ENCODE measurements around the gene FAM174B. TPM values are rescaled to one million over a fixed set of nuclear protein-coding genes. Genes with fewer than 3 reads are reported as not detected.

The FAM174B gene
- total and polyA plus RNA-seq, 2 experiments from 2014 or later = 15.0 to 21.8 TPM

DNA sequence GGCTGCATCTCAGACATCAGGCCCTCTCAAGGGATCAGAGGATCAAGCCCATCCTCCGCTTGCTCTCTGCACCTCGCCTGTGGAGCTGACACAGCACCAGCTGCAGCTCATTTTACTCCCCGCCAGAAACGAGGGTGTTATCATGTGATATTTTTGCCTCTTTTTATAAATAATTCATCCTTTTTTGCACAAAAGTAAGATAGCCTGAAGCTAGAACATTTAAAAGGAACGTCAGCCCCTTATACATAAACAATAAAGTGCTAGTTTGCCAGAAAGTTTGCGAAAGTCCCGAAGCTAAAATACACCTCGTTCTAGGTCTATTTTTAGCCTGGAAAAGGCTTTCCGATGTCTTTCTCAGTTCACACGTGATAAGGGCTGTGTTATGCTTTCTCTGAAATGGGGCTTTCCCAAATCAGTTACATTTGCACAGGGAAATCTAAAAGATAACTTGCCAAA is 9.6 kb upstream of the FAM174B start:
- no peak overlapping the region for H3K27ac Mint-ChIP-seq
- no peaks in the 10 kb centered on the region for H3K27me3 ChIP-seq (ENCODE audit: insufficient read depth)
- H3K4me1 Mint-ChIP-seq = peaks cover 33% of the 10 kb centered on the region
- ATAC-seq = peak; percentile 32
- no peak for DNase-seq (ENCODE audit: low spot score)
- no peak overlapping the region for H3K27ac ChIP-seq (ENCODE audit: low read depth)
- H3F3A ChIP-seq (replicated peaks; ENCODE audit: low read depth) = no peaks in the 10 kb centered on the region
- no peaks in the 10 kb centered on the region for H3K36me3 ChIP-seq (ENCODE audit: insufficient read depth)
- peaks cover 11% of the 10 kb centered on the region for H3K27me3 Mint-ChIP-seq (ENCODE audit: insufficient read depth, low read depth, poor library complexity)
- H2AFZ ChIP-seq = peak overlapping the region; percentile 1; the same call in 1 of the 2 replicates
- TF ChIP-seq POLR2AphosphoS5 (IDR thresholded peaks at IDR 0.05; ENCODE audit: low read depth) = no peak
- no peak for TF ChIP-seq EZH2phosphoT487 (IDR thresholded peaks at IDR 0.05; ENCODE audit: unreplicated experiment)
- TF ChIP-seq NANOG (IDR thresholded peaks at IDR 0.05; ENCODE audit: borderline replicate concordance) = no peak
- TF ChIP-seq, protein P1, sequence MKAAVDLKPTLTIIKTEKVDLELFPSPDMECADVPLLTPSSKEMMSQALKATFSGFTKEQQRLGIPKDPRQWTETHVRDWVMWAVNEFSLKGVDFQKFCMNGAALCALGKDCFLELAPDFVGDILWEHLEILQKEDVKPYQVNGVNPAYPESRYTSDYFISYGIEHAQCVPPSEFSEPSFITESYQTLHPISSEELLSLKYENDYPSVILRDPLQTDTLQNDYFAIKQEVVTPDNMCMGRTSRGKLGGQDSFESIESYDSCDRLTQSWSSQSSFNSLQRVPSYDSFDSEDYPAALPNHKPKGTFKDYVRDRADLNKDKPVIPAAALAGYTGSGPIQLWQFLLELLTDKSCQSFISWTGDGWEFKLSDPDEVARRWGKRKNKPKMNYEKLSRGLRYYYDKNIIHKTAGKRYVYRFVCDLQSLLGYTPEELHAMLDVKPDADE (IDR thresholded peaks at IDR 0.05) = no peak
- TF ChIP-seq, protein P2, sequence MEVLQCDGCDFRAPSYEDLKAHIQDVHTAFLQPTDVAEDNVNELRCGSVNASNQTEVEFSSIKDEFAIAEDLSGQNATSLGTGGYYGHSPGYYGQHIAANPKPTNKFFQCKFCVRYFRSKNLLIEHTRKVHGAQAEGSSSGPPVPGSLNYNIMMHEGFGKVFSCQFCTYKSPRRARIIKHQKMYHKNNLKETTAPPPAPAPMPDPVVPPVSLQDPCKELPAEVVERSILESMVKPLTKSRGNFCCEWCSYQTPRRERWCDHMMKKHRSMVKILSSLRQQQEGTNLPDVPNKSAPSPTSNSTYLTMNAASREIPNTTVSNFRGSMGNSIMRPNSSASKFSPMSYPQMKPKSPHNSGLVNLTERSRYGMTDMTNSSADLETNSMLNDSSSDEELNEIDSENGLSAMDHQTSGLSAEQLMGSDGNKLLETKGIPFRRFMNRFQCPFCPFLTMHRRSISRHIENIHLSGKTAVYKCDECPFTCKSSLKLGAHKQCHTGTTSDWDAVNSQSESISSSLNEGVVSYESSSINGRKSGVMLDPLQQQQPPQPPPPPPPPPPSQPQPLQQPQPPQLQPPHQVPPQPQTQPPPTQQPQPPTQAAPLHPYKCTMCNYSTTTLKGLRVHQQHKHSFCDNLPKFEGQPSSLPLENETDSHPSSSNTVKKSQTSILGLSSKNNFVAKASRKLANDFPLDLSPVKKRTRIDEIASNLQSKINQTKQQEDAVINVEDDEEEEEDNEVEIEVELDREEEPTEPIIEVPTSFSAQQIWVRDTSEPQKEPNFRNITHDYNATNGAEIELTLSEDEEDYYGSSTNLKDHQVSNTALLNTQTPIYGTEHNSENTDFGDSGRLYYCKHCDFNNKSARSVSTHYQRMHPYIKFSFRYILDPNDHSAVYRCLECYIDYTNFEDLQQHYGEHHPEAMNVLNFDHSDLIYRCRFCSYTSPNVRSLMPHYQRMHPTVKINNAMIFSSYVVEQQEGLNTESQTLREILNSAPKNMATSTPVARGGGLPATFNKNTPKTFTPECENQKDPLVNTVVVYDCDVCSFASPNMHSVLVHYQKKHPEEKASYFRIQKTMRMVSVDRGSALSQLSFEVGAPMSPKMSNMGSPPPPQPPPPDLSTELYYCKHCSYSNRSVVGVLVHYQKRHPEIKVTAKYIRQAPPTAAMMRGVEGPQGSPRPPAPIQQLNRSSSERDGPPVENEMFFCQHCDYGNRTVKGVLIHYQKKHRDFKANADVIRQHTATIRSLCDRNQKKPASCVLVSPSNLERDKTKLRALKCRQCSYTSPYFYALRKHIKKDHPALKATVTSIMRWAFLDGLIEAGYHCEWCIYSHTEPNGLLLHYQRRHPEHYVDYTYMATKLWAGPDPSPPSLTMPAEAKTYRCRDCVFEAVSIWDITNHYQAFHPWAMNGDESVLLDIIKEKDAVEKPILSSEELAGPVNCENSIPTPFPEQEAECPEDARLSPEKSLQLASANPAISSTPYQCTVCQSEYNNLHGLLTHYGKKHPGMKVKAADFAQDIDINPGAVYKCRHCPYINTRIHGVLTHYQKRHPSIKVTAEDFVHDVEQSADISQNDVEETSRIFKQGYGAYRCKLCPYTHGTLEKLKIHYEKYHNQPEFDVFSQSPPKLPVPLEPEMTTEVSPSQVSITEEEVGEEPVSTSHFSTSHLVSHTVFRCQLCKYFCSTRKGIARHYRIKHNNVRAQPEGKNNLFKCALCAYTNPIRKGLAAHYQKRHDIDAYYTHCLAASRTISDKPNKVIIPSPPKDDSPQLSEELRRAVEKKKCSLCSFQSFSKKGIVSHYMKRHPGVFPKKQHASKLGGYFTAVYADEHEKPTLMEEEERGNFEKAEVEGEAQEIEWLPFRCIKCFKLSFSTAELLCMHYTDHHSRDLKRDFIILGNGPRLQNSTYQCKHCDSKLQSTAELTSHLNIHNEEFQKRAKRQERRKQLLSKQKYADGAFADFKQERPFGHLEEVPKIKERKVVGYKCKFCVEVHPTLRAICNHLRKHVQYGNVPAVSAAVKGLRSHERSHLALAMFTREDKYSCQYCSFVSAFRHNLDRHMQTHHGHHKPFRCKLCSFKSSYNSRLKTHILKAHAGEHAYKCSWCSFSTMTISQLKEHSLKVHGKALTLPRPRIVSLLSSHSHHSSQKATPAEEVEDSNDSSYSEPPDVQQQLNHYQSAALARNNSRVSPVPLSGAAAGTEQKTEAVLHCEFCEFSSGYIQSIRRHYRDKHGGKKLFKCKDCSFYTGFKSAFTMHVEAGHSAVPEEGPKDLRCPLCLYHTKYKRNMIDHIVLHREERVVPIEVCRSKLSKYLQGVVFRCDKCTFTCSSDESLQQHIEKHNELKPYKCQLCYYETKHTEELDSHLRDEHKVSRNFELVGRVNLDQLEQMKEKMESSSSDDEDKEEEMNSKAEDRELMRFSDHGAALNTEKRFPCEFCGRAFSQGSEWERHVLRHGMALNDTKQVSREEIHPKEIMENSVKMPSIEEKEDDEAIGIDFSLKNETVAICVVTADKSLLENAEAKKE (CRISPR knock-in tag; IDR thresholded peaks at IDR 0.05) = no peak
- no peak overlapping the region for H3K4me3 ChIP-seq
- H3K4me2 ChIP-seq = no peak overlapping the region
- no peak overlapping the region for H3K4me3 Mint-ChIP-seq
- H3K9me2 ChIP-seq (ENCODE audit: insufficient read depth) = no peaks in the 10 kb centered on the region
- H3K36me3 Mint-ChIP-seq (ENCODE audit: low read depth) = no peaks in the 10 kb centered on the region
- no peaks in the 10 kb centered on the region; the same call in 2 of the 3 replicates for H3K9me3 Mint-ChIP-seq
- H4K20me1 ChIP-seq (replicated peaks; ENCODE audit: insufficient read depth) = no peaks in the 10 kb centered on the region
- H3K79me2 ChIP-seq (replicated peaks; ENCODE audit: insufficient read depth) = no peaks in the 10 kb centered on the region
- H3K4me1 ChIP-seq (ENCODE audit: insufficient read depth) = peaks cover 29% of the 10 kb centered on the region

All from GM23338 (cell line).